T47D (cell line): ENCODE data around the gene LDLRAD4.

Experiments
- DNase-seq, 2 experiments: peaks; one replicate each; pipeline versions ENCODE4 v3.0.0 to v3.0.0-alpha.2; 2011 to 2012; ENCODE audit warnings: low read depth in 1 of 2, low spot score in 1 of 2
- JUND ChIP-seq: IDR thresholded peaks from 2 replicates; pipeline ENCODE4 v1.6.1; 2012; ENCODE audit warnings: low read depth
- in situ Hi-C: cut with HindIII; loops from 2 replicates; pipeline ENCODE4 v1.10.0; 2016; ENCODE audit warnings: low sequenced_read_pairs, low pct_unique_long_range_greater_than_20kb

The LDLRAD4 gene

GRCh38 chr18:13608791-13609532 is 390.4 kb downstream of the LDLRAD4 start:
- DNase-seq = no peak
- no peak for TF ChIP-seq JUND
- in situ Hi-C loops = no loop called here

GRCh38 chr18:13610555-13611141 is 392.1 kb downstream of the LDLRAD4 start:
- TF ChIP-seq JUND = no peak
- no peak for DNase-seq
- in situ Hi-C loops = no loop called here

- in situ Hi-C loops = no loop called here
- DNase-seq = peak in 1 of 2 experiments; percentile 30
- TF ChIP-seq JUND = no peak
Observed at GRCh38 chr18:13611142-13611600, 392.6 kb downstream of the LDLRAD4 start.

GRCh38 chr18:13611601-13612195 is 393.1 kb downstream of the LDLRAD4 start:
- peak in 1 of 2 experiments; percentile 17 for DNase-seq
- in situ Hi-C loops = no loop called here
- no peak for TF ChIP-seq JUND

GRCh38 chr18:13612196-13612997 is 393.8 kb downstream of the LDLRAD4 start:
- no peak for DNase-seq
- TF ChIP-seq JUND = no peak
- in situ Hi-C loops = no loop called here

- in situ Hi-C loops = no loop called here
- no peak for TF ChIP-seq JUND
- no peak for DNase-seq
Observed at GRCh38 chr18:13613099-13613498, 394.5 kb downstream of the LDLRAD4 start.

GRCh38 chr18:13613591-13614501 is 395.3 kb downstream of the LDLRAD4 start:
- in situ Hi-C loops = no loop called here
- DNase-seq = no peak
- no peak for TF ChIP-seq JUND

- in situ Hi-C loops = no loop called here
- TF ChIP-seq JUND = no peak
- DNase-seq = no peak
Observed at GRCh38 chr18:13614641-13615288, 396.2 kb downstream of the LDLRAD4 start.

GRCh38 chr18:13615432-13615861 is 396.9 kb downstream of the LDLRAD4 start:
- no peak for DNase-seq
- in situ Hi-C loops = no loop called here
- TF ChIP-seq JUND = no peak

GRCh38 chr18:13616041-13616440 is 397.5 kb downstream of the LDLRAD4 start:
- DNase-seq = no peak
- in situ Hi-C loops = no loop called here
- no peak for TF ChIP-seq JUND

GRCh38 chr18:13616525-13617035 is 398.0 kb downstream of the LDLRAD4 start:
- in situ Hi-C loops = no loop called here
- DNase-seq = no peak

More at GRCh38 chr18:13616525-13617035, 398.0 kb downstream of the LDLRAD4 start:
- TF ChIP-seq JUND = no peak
